Colonic mucosa (tissue), 4 donors: Measurements from ENCODE around the gene DEFB123. TPM values are rescaled to one million over a fixed set of nuclear protein-coding genes. Genes with fewer than 3 reads are reported as not detected.
"Not testable (repeated sequence)": the region's sequence is repeated elsewhere in the genome, so short reads cannot be mapped to it uniquely, and the experiment has no call there.

Experiments
- DNase-seq: peaks from one replicate; pipeline ENCODE4 v3.0.0-alpha.2; 2020
- H3K27ac ChIP-seq: fragments of 200-600 bp; one replicate; pipeline ENCODE4 v1.8.0; 2021
- H3K27me3 ChIP-seq: fragments of 200-600 bp; one replicate; pipeline ENCODE4 v1.8.0; 2021
- H3K36me3 ChIP-seq: fragments of 200-600 bp; one replicate; pipeline ENCODE4 v1.8.0; 2021
- H3K4me1 ChIP-seq: fragments of 200-600 bp; one replicate; pipeline ENCODE4 v1.8.0; 2021; ENCODE audit warnings: mild to moderate bottlenecking
- H3K4me3 ChIP-seq: fragments of 200-600 bp; one replicate; pipeline ENCODE4 v1.8.0; 2021
- H3K9ac ChIP-seq, 2 donors: one replicate each; pipeline ENCODE4 v1.7.0; 2013; ENCODE audit warnings: control low read depth in 2 of 2, low read depth in 2 of 2, low read length in 2 of 2
- H3K9me3 ChIP-seq: fragments of 200-600 bp; one replicate; pipeline ENCODE4 v1.8.0; 2021
- intact Hi-C: fragments of 100-400 bp; cut with DNase I; formaldehyde crosslinking; loops from one replicate; pipeline ENCODE4 v1.14.1; 2022
- total RNA-seq, 2 donors: library from RNA; stranded (reverse); fragmentation: NEBNext Ultra II Directional in 1 of 2; extraction: Animal tissue kit (Norgen Biotek cat#: 25700) in 1 of 2; gene quantifications; one replicate each; pipeline ENCODE4 v1.2.1, GENCODE V29; 2021
- TF ChIP-seq, protein P1 (sequence below): fragments of 200-600 bp; IDR thresholded peaks from one replicate; pipeline ENCODE4 v1.8.0; 2022; ENCODE audit warnings: antibody characterized with exemption, mild to moderate bottlenecking
- donor health status: healthy.
- donor health status: DM: no; HTN: no; CAD: no.
- donor health status: DM: no; HTN: no; CAD: no.

DEFB123 gene
- total RNA-seq, 2 donors from 2014 or later = not detected

DNA sequence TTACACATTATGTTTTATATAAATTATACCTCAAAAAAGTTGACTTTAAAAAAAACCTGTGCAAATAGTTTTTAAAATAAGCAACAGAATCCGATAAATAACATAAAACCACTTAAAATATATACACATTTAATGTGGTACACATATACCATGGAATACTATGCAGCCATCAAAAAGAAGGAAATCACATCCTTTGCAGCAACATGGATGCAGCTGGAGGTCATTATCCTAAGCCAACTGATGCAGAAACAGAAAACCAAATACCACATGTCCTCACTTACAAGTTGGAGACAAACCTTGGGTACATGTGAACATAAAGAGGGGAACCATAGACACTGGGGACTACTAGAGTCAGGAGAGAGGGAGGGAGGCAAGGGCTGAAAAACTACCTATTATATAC, 30.4 kb upstream of the DEFB123 start:
- Histone ChIP-seq H3K9ac (no peak overlapping the region), H3K4me1 (no peaks in the 10 kb centered on the region), H3K27me3 (no peaks in the 10 kb centered on the region), H3K4me3 (no peak overlapping the region), H3K27ac (no peak overlapping the region), H3K9me3 (no peaks in the 10 kb centered on the region), H3K36me3 (no peaks in the 10 kb centered on the region)
- intact Hi-C loops = no loop called here
- DNase-seq = no peak
- TF ChIP-seq, protein P1, sequence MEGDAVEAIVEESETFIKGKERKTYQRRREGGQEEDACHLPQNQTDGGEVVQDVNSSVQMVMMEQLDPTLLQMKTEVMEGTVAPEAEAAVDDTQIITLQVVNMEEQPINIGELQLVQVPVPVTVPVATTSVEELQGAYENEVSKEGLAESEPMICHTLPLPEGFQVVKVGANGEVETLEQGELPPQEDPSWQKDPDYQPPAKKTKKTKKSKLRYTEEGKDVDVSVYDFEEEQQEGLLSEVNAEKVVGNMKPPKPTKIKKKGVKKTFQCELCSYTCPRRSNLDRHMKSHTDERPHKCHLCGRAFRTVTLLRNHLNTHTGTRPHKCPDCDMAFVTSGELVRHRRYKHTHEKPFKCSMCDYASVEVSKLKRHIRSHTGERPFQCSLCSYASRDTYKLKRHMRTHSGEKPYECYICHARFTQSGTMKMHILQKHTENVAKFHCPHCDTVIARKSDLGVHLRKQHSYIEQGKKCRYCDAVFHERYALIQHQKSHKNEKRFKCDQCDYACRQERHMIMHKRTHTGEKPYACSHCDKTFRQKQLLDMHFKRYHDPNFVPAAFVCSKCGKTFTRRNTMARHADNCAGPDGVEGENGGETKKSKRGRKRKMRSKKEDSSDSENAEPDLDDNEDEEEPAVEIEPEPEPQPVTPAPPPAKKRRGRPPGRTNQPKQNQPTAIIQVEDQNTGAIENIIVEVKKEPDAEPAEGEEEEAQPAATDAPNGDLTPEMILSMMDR = no peak

DNA sequence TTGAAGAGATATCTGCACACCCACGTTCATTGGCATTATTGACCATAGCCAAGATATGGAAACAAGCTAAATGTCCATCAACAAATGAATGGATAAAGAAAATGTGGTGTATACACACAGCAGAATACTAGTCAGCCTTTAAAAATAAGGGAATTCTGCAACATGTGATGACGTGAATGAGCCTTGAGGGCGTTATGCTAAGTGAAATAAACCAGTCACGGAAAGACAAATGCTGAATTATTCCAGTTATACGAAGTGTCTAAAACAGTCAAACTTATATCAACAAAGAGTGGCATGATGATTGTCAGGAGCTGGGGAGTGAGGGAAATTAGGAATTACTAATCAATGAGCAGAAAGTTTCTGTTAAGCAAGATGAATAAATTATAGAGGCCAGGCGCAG, 26.1 kb upstream of the DEFB123 start:
- intact Hi-C loops = no loop called here
- Histone ChIP-seq H3K4me3 (no peak overlapping the region), H3K9me3 (no peaks in the 10 kb centered on the region), H3K27ac (no peak overlapping the region), H3K9ac (no peak overlapping the region), H3K36me3 (no peaks in the 10 kb centered on the region), H3K27me3 (no peaks in the 10 kb centered on the region), H3K4me1 (no peaks in the 10 kb centered on the region)
- TF ChIP-seq, protein P1 = no peak
- no peak for DNase-seq

DNA sequence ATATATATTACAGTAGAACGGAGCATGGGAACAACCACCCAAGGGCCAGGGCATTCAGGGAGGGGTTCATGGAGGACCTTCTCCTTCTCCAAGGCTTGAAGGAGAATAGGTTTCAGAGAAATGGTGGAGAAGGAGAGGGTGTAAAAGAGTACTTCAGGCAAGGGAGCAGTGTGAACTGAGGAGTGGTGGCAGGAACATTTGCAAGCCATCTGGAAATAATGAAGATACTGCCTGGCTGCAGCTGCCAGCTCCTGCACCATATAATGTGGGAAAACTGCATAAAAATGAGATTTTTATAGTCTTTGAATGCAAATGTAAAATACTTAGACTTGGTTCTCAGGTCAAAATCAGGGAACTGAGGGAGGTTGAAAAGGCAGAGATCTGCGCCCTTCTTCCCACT, 24.8 kb upstream of the DEFB123 start:
- no peak for DNase-seq
- Histone ChIP-seq H3K9me3 (no peaks in the 10 kb centered on the region), H3K27me3 (no peaks in the 10 kb centered on the region), H3K4me1 (no peaks in the 10 kb centered on the region), H3K4me3 (no peak overlapping the region), H3K9ac (no peak overlapping the region), H3K27ac (no peak overlapping the region), H3K36me3 (no peaks in the 10 kb centered on the region)
- intact Hi-C loops = no loop called here
- TF ChIP-seq, protein P1 = no peak

DNA sequence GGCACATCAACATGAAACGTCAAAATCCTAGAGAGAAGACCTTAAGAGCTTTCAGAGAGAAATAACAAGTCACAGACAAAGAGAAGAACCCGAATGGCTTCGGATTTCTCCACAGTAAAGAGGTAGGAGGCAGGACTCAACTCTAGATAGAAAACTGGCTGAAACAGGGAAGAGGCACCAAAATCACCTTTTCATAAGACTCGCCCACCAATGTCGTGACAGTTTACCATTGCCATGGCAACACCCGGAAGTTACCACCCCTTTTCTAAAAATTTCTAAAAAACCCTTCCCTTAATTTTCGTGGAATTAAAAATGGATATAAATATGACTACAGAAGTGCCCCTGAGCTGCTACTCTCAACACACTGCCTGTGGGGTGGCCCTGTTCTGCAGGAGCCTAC, 22.1 kb upstream of the DEFB123 start:
- no peak overlapping the region for H3K27ac ChIP-seq

DNA sequence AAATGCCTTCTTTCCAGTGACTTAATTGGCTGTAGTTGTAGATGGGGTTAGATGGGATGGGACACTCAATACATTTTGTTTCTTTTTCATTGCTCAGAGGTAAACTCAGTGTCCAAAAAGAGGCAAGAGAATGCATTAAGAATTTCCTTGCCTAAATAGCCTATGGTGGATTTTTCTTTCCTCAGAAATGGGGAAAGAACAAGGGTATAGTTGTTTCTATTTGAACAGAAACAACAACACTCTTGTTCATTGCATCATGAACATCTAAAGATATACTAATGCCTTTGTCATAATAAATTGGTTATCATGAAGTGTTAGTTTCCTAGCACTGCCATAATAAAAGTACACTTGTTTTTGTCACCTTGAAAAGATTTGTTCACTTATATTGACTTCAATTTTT, 14.6 kb upstream of the DEFB123 start:
- Histone ChIP-seq H3K27ac (no peak overlapping the region), H3K27me3 (no peaks in the 10 kb centered on the region), H3K9me3 (no peaks in the 10 kb centered on the region), H3K4me3 (no peak overlapping the region), H3K36me3 (no peaks in the 10 kb centered on the region), H3K9ac (no peak overlapping the region), H3K4me1 (no peaks in the 10 kb centered on the region)
- DNase-seq = no peak
- TF ChIP-seq, protein P1 = no peak
- intact Hi-C loops = no loop called here

More for the DNA sequence above, 22.1 kb upstream of the DEFB123 start:
- intact Hi-C loops = no loop called here
- no peaks in the 10 kb centered on the region for H3K36me3 ChIP-seq
- TF ChIP-seq, protein P1 = no peak
- no peak overlapping the region for H3K4me3 ChIP-seq
- no peaks in the 10 kb centered on the region for H3K9me3 ChIP-seq
- H3K4me1 ChIP-seq = no peaks in the 10 kb centered on the region
- H3K9ac ChIP-seq = no peak overlapping the region
- no peaks in the 10 kb centered on the region for H3K27me3 ChIP-seq
- no peak for DNase-seq

DNA sequence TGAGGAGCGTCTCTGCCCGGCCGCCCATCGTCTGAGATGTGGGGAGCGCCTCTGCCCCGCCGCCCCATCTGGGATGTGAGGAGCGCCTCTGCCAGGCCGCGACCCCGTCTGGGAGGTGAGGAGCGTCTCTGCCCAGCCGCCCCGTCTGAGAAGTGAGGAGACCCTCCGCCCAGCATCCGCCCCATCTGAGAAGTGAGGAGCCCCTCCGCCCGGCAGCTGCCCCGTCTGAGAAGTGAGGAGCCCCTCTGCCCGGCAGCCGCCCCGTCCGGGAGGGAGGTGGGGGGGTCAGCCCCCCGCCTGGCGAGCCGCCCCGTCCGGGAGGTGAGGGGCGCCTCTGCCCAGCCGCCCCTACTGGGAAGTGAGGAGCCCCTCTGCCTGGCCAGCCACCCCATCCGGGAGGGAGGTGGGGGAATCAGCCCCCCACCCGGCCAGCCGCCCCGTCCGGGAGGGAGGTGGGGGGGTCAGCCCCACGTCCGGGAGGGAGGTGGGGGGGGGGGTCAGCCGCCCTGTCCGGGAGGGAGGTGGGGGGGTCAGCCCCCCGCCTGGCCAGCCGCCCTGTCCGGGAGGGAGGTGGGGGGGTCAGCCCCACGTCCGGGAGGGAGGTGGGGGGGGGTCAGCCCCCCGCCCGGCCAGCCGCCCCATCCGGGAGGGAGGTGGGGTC, 13.4 kb upstream of the DEFB123 start:
- H3K9me3 ChIP-seq, H3K4me3 ChIP-seq, intact Hi-C loops, H3K4me1 ChIP-seq, DNase-seq, H3K9ac ChIP-seq, H3K27me3 ChIP-seq, H3K36me3 ChIP-seq, H3K27ac ChIP-seq: not testable (repeated sequence)

DNA sequence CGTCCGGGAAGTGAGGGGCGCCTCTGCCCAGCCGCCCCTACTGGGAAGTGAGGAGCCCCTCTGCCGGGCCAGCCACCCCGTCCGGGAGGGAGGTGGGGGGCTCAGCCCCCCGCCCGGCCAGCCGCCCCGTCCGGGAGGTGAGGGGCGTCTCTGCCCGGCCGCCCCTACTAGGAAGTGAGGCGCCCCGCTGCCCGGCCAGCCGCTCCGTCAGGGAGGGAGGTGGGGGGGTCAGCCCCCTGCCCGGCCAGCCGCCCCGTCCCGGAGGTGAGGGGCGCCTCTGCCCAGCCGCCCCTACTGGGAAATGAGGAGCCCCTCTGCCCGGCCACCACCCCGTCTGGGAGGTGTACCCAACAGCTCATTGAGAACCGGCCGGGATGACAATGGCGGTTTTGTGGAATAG, 12.9 kb upstream of the DEFB123 start:
- H3K4me3 ChIP-seq, H3K27me3 ChIP-seq, H3K27ac ChIP-seq, H3K9ac ChIP-seq, intact Hi-C loops, H3K36me3 ChIP-seq, DNase-seq, H3K4me1 ChIP-seq, H3K9me3 ChIP-seq: not testable (repeated sequence)
